ENCODE results near the gene ASB10.

Gene ASB10

DNA sequence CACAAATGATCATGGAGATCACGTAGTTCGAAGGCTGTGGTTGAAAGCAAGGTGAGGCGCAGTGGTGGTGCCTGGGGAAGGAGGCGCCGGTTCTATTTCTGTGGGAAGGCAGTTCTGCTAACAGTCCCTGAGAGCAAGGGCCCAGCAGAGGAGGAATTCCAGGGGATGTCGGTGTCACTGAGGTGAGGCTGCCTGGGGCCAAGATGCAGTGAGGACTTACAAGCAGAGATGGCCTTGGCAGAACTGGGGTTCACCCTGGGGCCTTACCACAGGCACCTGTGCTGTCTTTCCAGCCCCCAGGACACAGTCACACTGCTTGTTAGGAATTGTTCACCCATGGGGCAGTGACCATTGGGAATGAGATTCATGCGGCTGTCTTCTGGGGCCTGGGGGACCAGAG lies 46.2 kb downstream of the ASB10 start:
- H3K79me2 ChIP-seq (ENCODE audit: control insufficient read depth, insufficient read depth, low read length, poor library complexity), result no peaks in the 10 kb centered on the region
- no peak overlapping the region for H3K23ac ChIP-seq (ENCODE audit: low read length)
- no peak overlapping the region for H2BK12ac ChIP-seq (ENCODE audit: low read length)
- H3K9ac ChIP-seq (ENCODE audit: low read length), result no peak overlapping the region
- H4K8ac ChIP-seq (ENCODE audit: low read depth, low read length), result no peak overlapping the region
- no peak overlapping the region for H3K4ac ChIP-seq (ENCODE audit: low read depth, low read length)
- H3K14ac ChIP-seq (ENCODE audit: low read length), result no peak overlapping the region
- no peak overlapping the region for H4K91ac ChIP-seq (ENCODE audit: low read depth, low read length)
- H3K36me3 ChIP-seq (ENCODE audit: control insufficient read depth in 1 of 2, insufficient read depth in 2 of 2, low read length in 2 of 2), result peaks cover 75 to 84% of the 10 kb centered on the region in 2 experiments
- WGBS (ENCODE audit: extremely low coverage, insufficient coverage, insufficient read length), result no CpG with 5 or more reads among the region's 7 CpGs
- H3K4me3 ChIP-seq (ENCODE audit: low read depth, low read length), result no peak overlapping the region
- no peak overlapping the region for H3K18ac ChIP-seq (ENCODE audit: low read length)
- H3K27ac ChIP-seq (ENCODE audit: low read depth, low read length), result no peak overlapping the region
- DNase-seq, result no peak
- H3K27me3 ChIP-seq (ENCODE audit: insufficient read depth, low read length), result no peaks in the 10 kb centered on the region
- no peak overlapping the region for H2BK5ac ChIP-seq (ENCODE audit: low read depth, low read length, poor library complexity)
- no peak overlapping the region for H4K12ac ChIP-seq (ENCODE audit: low read depth, low read length)
- H2BK120ac ChIP-seq (ENCODE audit: insufficient read depth, low read length, poor library complexity), result no peak overlapping the region
- H3K9me3 ChIP-seq (ENCODE audit: insufficient read depth, low read depth, low read length), result no peaks in the 10 kb centered on the region
- H3K4me2 ChIP-seq (ENCODE audit: low read length), result no peak overlapping the region
- peaks cover 0 to 3% of the 10 kb centered on the region in 2 experiments for H3K4me1 ChIP-seq (ENCODE audit: control insufficient read depth in 1 of 2, insufficient read depth in 2 of 2, low read length in 2 of 2)
- no peak overlapping the region for H2AK5ac ChIP-seq (ENCODE audit: low read length)
- no peaks in the 10 kb centered on the region for H3K79me1 ChIP-seq (ENCODE audit: low read length)
- H2AFZ ChIP-seq (ENCODE audit: insufficient read depth, low read length, poor library complexity), result no peak overlapping the region

DNA sequence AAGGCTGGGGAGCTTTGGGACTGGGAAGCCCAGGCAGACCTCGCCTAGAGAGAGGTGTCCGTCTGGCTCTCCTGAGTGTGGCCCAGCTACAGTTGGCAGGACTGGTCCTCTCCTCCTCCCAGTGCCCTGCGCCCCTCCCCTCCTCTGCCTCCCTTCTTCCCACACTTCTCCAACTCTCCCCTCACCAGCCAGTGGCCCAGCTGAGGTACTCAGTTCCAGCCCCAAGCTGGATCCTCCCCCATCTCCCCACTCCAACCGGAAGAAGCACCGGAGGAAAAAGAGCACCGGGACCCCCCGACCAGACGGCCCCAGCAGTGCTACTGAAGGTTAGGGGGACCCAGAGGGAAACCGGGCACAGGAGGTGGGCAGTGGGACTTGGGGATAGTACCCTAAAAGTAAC lies 47.3 kb downstream of the ASB10 start:
- Histone ChIP-seq H2BK12ac (ENCODE audit: low read length) (no peak overlapping the region), H2BK120ac (ENCODE audit: insufficient read depth, low read length, poor library complexity) (no peak overlapping the region), H3K4ac (ENCODE audit: low read depth, low read length) (no peak overlapping the region), H3K23ac (ENCODE audit: low read length) (no peak overlapping the region), H3K9me3 (ENCODE audit: insufficient read depth, low read depth, low read length) (no peaks in the 10 kb centered on the region), H3K4me1 (ENCODE audit: control insufficient read depth in 1 of 2, insufficient read depth in 2 of 2, low read length in 2 of 2) (peaks cover 0 to 3% of the 10 kb centered on the region in 2 experiments), H3K9ac (ENCODE audit: low read length) (no peak overlapping the region), H3K4me3 (ENCODE audit: low read depth, low read length) (no peak overlapping the region), H3K18ac (ENCODE audit: low read length) (no peak overlapping the region), H3K79me1 (ENCODE audit: low read length) (no peaks in the 10 kb centered on the region), H4K12ac (ENCODE audit: low read depth, low read length) (no peak overlapping the region), H3K36me3 (ENCODE audit: control insufficient read depth in 1 of 2, insufficient read depth in 2 of 2, low read length in 2 of 2) (peaks cover 84 to 89% of the 10 kb centered on the region in 2 experiments), H3K4me2 (ENCODE audit: low read length) (no peak overlapping the region), H2BK5ac (ENCODE audit: low read depth, low read length, poor library complexity) (no peak overlapping the region), H3K14ac (ENCODE audit: low read length) (no peak overlapping the region), H4K8ac (ENCODE audit: low read depth, low read length) (no peak overlapping the region), H3K79me2 (ENCODE audit: control insufficient read depth, insufficient read depth, low read length, poor library complexity) (no peaks in the 10 kb centered on the region), H4K91ac (ENCODE audit: low read depth, low read length) (no peak overlapping the region), H2AK5ac (ENCODE audit: low read length) (no peak overlapping the region), H3K27me3 (ENCODE audit: insufficient read depth, low read length) (no peaks in the 10 kb centered on the region), H2AFZ (ENCODE audit: insufficient read depth, low read length, poor library complexity) (no peak overlapping the region), H3K27ac (ENCODE audit: low read depth, low read length) (no peak overlapping the region)
- DNase-seq, result no peak
- WGBS (ENCODE audit: extremely low coverage, insufficient coverage, insufficient read length), result no CpG with 5 or more reads among the region's 9 CpGs

DNA sequence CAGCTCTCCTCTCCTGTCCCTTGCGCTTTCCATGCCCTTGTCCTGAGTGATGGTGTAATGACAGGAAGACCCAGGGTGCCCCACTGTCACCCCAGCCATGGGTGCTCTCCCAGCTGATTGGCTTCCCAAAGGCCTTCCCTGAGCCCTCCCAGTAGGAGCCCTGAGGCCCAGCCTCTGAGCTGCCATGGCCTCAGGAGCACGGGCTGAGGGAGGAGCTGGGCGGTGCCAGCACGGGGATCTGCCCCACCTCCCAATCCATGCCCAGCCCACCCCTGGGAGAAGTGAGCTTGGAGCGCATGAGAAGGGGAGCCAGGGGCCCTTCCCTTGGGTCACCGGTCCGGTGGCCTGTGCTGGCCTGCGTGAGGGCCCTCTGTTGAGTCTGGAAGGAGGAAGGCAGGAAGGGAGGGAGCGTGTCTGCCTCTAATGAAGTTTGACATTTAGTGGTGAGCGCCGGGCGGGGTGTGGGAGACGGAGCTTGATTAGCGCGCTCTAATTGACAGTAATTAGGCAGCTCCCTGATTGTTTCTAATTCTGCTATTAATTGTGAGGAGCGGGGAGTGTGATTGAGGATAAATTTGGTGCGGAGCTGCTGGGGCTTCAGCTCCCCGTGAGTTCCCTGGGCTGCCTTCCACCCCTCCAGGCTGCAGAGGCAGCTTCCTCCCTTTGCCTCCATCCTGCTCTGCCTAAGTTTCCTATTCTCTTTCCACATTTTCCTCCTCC lies 47.8 kb downstream of the ASB10 start:
- no peaks in the 10 kb centered on the region for H3K79me1 ChIP-seq (ENCODE audit: low read length)
- no peak overlapping the region for H4K12ac ChIP-seq (ENCODE audit: low read depth, low read length)
- peaks cover 0 to 3% of the 10 kb centered on the region in 2 experiments for H3K4me1 ChIP-seq (ENCODE audit: control insufficient read depth in 1 of 2, insufficient read depth in 2 of 2, low read length in 2 of 2)
- H3K27me3 ChIP-seq (ENCODE audit: insufficient read depth, low read length), result no peaks in the 10 kb centered on the region
- no peak overlapping the region for H3K4me2 ChIP-seq (ENCODE audit: low read length)
- H2AFZ ChIP-seq (ENCODE audit: insufficient read depth, low read length, poor library complexity), result no peak overlapping the region
- H3K9me3 ChIP-seq (ENCODE audit: insufficient read depth, low read depth, low read length), result no peaks in the 10 kb centered on the region
- H3K79me2 ChIP-seq (ENCODE audit: control insufficient read depth, insufficient read depth, low read length, poor library complexity), result no peaks in the 10 kb centered on the region
- WGBS (ENCODE audit: extremely low coverage, insufficient coverage, insufficient read length), result no CpG with 5 or more reads among the region's 18 CpGs
- H4K8ac ChIP-seq (ENCODE audit: low read depth, low read length), result no peak overlapping the region
- H3K36me3 ChIP-seq (ENCODE audit: control insufficient read depth in 1 of 2, insufficient read depth in 2 of 2, low read length in 2 of 2), result peaks cover 86 to 92% of the 10 kb centered on the region in 2 experiments
- no peak overlapping the region for H3K4ac ChIP-seq (ENCODE audit: low read depth, low read length)
- no peak for DNase-seq
- no peak overlapping the region for H3K14ac ChIP-seq (ENCODE audit: low read length)
- H2BK12ac ChIP-seq (ENCODE audit: low read length), result no peak overlapping the region
- no peak overlapping the region for H2BK5ac ChIP-seq (ENCODE audit: low read depth, low read length, poor library complexity)
- no peak overlapping the region for H3K23ac ChIP-seq (ENCODE audit: low read length)
- H2AK5ac ChIP-seq (ENCODE audit: low read length), result no peak overlapping the region
- no peak overlapping the region for H3K9ac ChIP-seq (ENCODE audit: low read length)
- H3K18ac ChIP-seq (ENCODE audit: low read length), result no peak overlapping the region
- H4K91ac ChIP-seq (ENCODE audit: low read depth, low read length), result no peak overlapping the region
- no peak overlapping the region for H2BK120ac ChIP-seq (ENCODE audit: insufficient read depth, low read length, poor library complexity)
- no peak overlapping the region for H3K4me3 ChIP-seq (ENCODE audit: low read depth, low read length)
- no peak overlapping the region for H3K27ac ChIP-seq (ENCODE audit: low read depth, low read length)

DNA sequence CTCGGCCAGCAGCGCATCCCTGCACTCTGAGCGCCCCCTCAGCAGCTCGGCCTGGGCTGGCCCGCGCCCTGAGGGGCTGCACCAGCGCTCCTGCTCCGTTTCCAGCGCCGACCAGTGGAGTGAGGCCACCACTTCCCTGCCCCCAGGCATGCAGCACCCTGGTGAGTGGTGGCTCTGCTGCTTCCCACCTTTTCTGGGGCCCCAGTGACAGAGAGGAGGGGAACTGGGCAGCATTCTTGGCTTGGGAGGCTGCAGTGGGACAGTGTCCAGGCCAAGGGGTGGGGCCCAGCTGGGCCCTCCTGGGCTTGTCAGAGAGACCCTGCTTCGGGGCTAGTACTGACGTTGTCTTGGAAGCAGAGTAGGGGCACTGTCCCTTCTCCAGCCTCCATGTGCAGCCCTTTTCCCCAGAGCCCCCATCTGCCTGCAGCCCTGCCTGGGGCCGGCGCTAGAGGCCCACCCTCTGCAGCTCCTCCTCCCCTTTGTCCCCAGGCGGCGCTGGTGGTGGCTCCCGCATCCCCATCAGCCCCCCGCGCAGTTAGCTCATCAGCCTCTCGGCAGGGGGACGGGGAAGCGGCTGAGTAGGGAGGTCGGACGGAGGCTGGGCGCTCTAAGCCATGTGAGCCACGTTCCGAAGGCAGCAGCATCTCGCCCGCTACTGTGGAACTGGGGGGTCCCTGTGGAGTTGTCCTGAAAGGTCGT lies 48.7 kb downstream of the ASB10 start:
- no peak overlapping the region for H4K12ac ChIP-seq (ENCODE audit: low read depth, low read length)
- H3K36me3 ChIP-seq (ENCODE audit: control insufficient read depth in 1 of 2, insufficient read depth in 2 of 2, low read length in 2 of 2), result peaks cover 86 to 92% of the 10 kb centered on the region in 2 experiments
- H4K91ac ChIP-seq (ENCODE audit: low read depth, low read length), result no peak overlapping the region
- no peak overlapping the region for H4K8ac ChIP-seq (ENCODE audit: low read depth, low read length)
- H3K4me3 ChIP-seq (ENCODE audit: low read depth, low read length), result no peak overlapping the region
- WGBS (ENCODE audit: extremely low coverage, insufficient coverage, insufficient read length), result no CpG with 5 or more reads among the region's 30 CpGs
- no peak overlapping the region for H2BK12ac ChIP-seq (ENCODE audit: low read length)
- no peak overlapping the region for H3K23ac ChIP-seq (ENCODE audit: low read length)
- H2AK5ac ChIP-seq (ENCODE audit: low read length), result no peak overlapping the region
- no peak overlapping the region for H3K4ac ChIP-seq (ENCODE audit: low read depth, low read length)
- no peak overlapping the region for H2AFZ ChIP-seq (ENCODE audit: insufficient read depth, low read length, poor library complexity)
- no peaks in the 10 kb centered on the region for H3K27me3 ChIP-seq (ENCODE audit: insufficient read depth, low read length)
- H3K14ac ChIP-seq (ENCODE audit: low read length), result no peak overlapping the region
- no peak overlapping the region for H3K18ac ChIP-seq (ENCODE audit: low read length)
- no peak overlapping the region for H3K27ac ChIP-seq (ENCODE audit: low read depth, low read length)
- H3K9me3 ChIP-seq (ENCODE audit: insufficient read depth, low read depth, low read length), result no peaks in the 10 kb centered on the region
- H2BK120ac ChIP-seq (ENCODE audit: insufficient read depth, low read length, poor library complexity), result no peak overlapping the region
- DNase-seq, result no peak
- no peak overlapping the region for H3K4me2 ChIP-seq (ENCODE audit: low read length)
- H2BK5ac ChIP-seq (ENCODE audit: low read depth, low read length, poor library complexity), result no peak overlapping the region
- no peaks in the 10 kb centered on the region for H3K79me1 ChIP-seq (ENCODE audit: low read length)
- H3K79me2 ChIP-seq (ENCODE audit: control insufficient read depth, insufficient read depth, low read length, poor library complexity), result no peaks in the 10 kb centered on the region
- H3K9ac ChIP-seq (ENCODE audit: low read length), result no peak overlapping the region
- H3K4me1 ChIP-seq (ENCODE audit: control insufficient read depth in 1 of 2, insufficient read depth in 2 of 2, low read length in 2 of 2), result peaks cover 0 to 3% of the 10 kb centered on the region in 2 experiments
